ENCODE measurements around the gene ZDHHC17.

Gene ZDHHC17

GRCh38 chr12:76820888-76821482 is 57.1 kb downstream of the ZDHHC17 start:
- no peak for DNase-seq

GRCh38 chr12:76830436-76830835 is 66.5 kb downstream of the ZDHHC17 start:
- no peak for DNase-seq

- DNase-seq = no peak
Measured at GRCh38 chr12:76836633-76837032, 72.7 kb downstream of the ZDHHC17 start.

GRCh38 chr12:76847260-76847659 is 83.3 kb downstream of the ZDHHC17 start:
- DNase-seq = no peak

- DNase-seq = no peak
Measured at GRCh38 chr12:76848132-76848531, 84.2 kb downstream of the ZDHHC17 start.

GRCh38 chr12:76852106-76852505 is 88.2 kb downstream of the ZDHHC17 start:
- no peak for DNase-seq

GRCh38 chr12:76855271-76855670 is 91.4 kb downstream of the ZDHHC17 start:
- DNase-seq = no peak

GRCh38 chr12:76856018-76856644 is 92.2 kb downstream of the ZDHHC17 start:
- no peak for DNase-seq

- no peak for DNase-seq
Measured at GRCh38 chr12:76859611-76860010, 95.7 kb downstream of the ZDHHC17 start.

GRCh38 chr12:76860256-76860655 is 96.3 kb downstream of the ZDHHC17 start:
- DNase-seq = no peak

- no peak for DNase-seq
Measured at GRCh38 chr12:76863005-76863670, 99.2 kb downstream of the ZDHHC17 start.

- no peak for DNase-seq
Measured at GRCh38 chr12:76863837-76864236, 99.9 kb downstream of the ZDHHC17 start.

- no peak for DNase-seq
Measured at GRCh38 chr12:76864791-76865400, 101.0 kb downstream of the ZDHHC17 start.

- no peak for DNase-seq
Measured at GRCh38 chr12:76866151-76866567, 102.2 kb downstream of the ZDHHC17 start.

- no peak for DNase-seq
Measured at GRCh38 chr12:76866726-76867125, 102.8 kb downstream of the ZDHHC17 start.

- no peak for DNase-seq
Measured at GRCh38 chr12:76871082-76871481, 107.2 kb downstream of the ZDHHC17 start.

GRCh38 chr12:76871742-76872141 is 107.8 kb downstream of the ZDHHC17 start:
- DNase-seq = no peak

- no peak for DNase-seq
Measured at GRCh38 chr12:76872415-76872814, 108.5 kb downstream of the ZDHHC17 start.

- no peak for DNase-seq
Measured at GRCh38 chr12:76874027-76874426, 110.1 kb downstream of the ZDHHC17 start.

- DNase-seq = no peak
Measured at GRCh38 chr12:76874491-76875190, 110.7 kb downstream of the ZDHHC17 start.

- no peak for DNase-seq
Measured at GRCh38 chr12:76876696-76877229, 112.8 kb downstream of the ZDHHC17 start.

GRCh38 chr12:76878099-76878898 is 114.4 kb downstream of the ZDHHC17 start:
- peak in 1 of 5 donors; percentile 2 for DNase-seq
